GM18861 (cell line): ENCODE results near the gene GOLGA3.
"Not testable (repeated sequence)": the region's sequence is repeated elsewhere in the genome, so short reads cannot be mapped to it uniquely, and the experiment has no call there.

Experiments
- ATAC-seq: cut with Tn5 transposase; IDR thresholded peaks from one replicate; pipeline ENCODE4 v1.9.1; 2021; ENCODE audit not compliant: unreplicated experiment

The GOLGA3 gene

GRCh38 chr12:132754160-132754932 lies 74.3 kb downstream of the GOLGA3 start:
- ATAC-seq: no peak

- not testable (repeated sequence) for ATAC-seq
These were observed 75.0 kb downstream of the GOLGA3 start for GRCh38 chr12:132753670-132754069.

- no peak for ATAC-seq
These were observed 80.3 kb downstream of the GOLGA3 start for GRCh38 chr12:132748319-132748718.

- no peak for ATAC-seq
These were observed 80.8 kb downstream of the GOLGA3 start for GRCh38 chr12:132747896-132748295.

GRCh38 chr12:132747395-132747794 lies 81.3 kb downstream of the GOLGA3 start:
- ATAC-seq: no peak

GRCh38 chr12:132746613-132747012 lies 82.1 kb downstream of the GOLGA3 start:
- ATAC-seq: no peak

GRCh38 chr12:132743831-132744230 lies 84.8 kb downstream of the GOLGA3 start:
- no peak for ATAC-seq

- ATAC-seq: no peak
These were observed 87.0 kb downstream of the GOLGA3 start for GRCh38 chr12:132741620-132742019.

GRCh38 chr12:132740652-132741051 lies 88.0 kb downstream of the GOLGA3 start:
- ATAC-seq: no peak

- no peak for ATAC-seq
These were observed 88.4 kb downstream of the GOLGA3 start for GRCh38 chr12:132740313-132740646.

- no peak for ATAC-seq
These were observed 88.9 kb downstream of the GOLGA3 start for GRCh38 chr12:132739600-132740312.

- ATAC-seq: no peak
These were observed 91.8 kb downstream of the GOLGA3 start for GRCh38 chr12:132736913-132737312.

GRCh38 chr12:132736378-132736777 lies 92.3 kb downstream of the GOLGA3 start:
- ATAC-seq: no peak

GRCh38 chr12:132735496-132735895 lies 93.2 kb downstream of the GOLGA3 start:
- no peak for ATAC-seq

GRCh38 chr12:132734206-132734605 lies 94.5 kb downstream of the GOLGA3 start:
- ATAC-seq: no peak

GRCh38 chr12:132731574-132731973 lies 97.1 kb downstream of the GOLGA3 start:
- ATAC-seq: no peak

GRCh38 chr12:132730353-132730752 lies 98.3 kb downstream of the GOLGA3 start:
- no peak for ATAC-seq

- no peak for ATAC-seq
These were observed 98.9 kb downstream of the GOLGA3 start for GRCh38 chr12:132729541-132730320.

- no peak for ATAC-seq
These were observed 100.2 kb downstream of the GOLGA3 start for GRCh38 chr12:132728502-132728901.

GRCh38 chr12:132727091-132727794 lies 101.4 kb downstream of the GOLGA3 start:
- no peak for ATAC-seq

- no peak for ATAC-seq
These were observed 102.3 kb downstream of the GOLGA3 start for GRCh38 chr12:132726386-132726785.
